HG03064 (cell line): ENCODE data around the gene SLC25A33.
"Not testable (repeated sequence)": the region's sequence is repeated elsewhere in the genome, so short reads cannot be mapped to it uniquely, and the experiment has no call there.

ENCODE experiments used
- ATAC-seq: cut with Tn5 transposase; IDR thresholded peaks from one replicate; pipeline ENCODE4 v1.9.1; 2021; ENCODE audit warnings: low read depth; ENCODE audit not compliant: unreplicated experiment

The SLC25A33 gene

GRCh38 chr1:9539165-9539828 lies at the start of gene SLC25A33:
Gene SLC25A33 (plus strand): TSS chr1:9539465. CDS start chr1:9539692, 227 bp downstream.
- peak; percentile 92 for ATAC-seq

- no peak for ATAC-seq
Measured at GRCh38 chr1:9490605-9491339, 48.5 kb upstream of the SLC25A33 start.

- ATAC-seq: no peak
Measured at GRCh38 chr1:9493326-9493725, 45.9 kb upstream of the SLC25A33 start.

GRCh38 chr1:9494936-9495758 lies 44.1 kb upstream of the SLC25A33 start:
- no peak for ATAC-seq

GRCh38 chr1:9495854-9496374 lies 43.4 kb upstream of the SLC25A33 start:
- no peak for ATAC-seq

- no peak for ATAC-seq
Measured at GRCh38 chr1:9500756-9501754, 38.2 kb upstream of the SLC25A33 start.

GRCh38 chr1:9503001-9503675 lies 36.1 kb upstream of the SLC25A33 start:
- no peak for ATAC-seq

- no peak for ATAC-seq
Measured at GRCh38 chr1:9505143-9505542, 34.1 kb upstream of the SLC25A33 start.

- no peak for ATAC-seq
Measured at GRCh38 chr1:9506901-9507300, 32.4 kb upstream of the SLC25A33 start.

- no peak for ATAC-seq
Measured at GRCh38 chr1:9510130-9510529, 29.1 kb upstream of the SLC25A33 start.

- not testable (repeated sequence) for ATAC-seq
Measured at GRCh38 chr1:9515550-9515949, 23.7 kb upstream of the SLC25A33 start.

- ATAC-seq: no peak
Measured at GRCh38 chr1:9518454-9518998, 20.7 kb upstream of the SLC25A33 start.

- ATAC-seq: no peak
Measured at GRCh38 chr1:9520411-9520810, 18.9 kb upstream of the SLC25A33 start.

GRCh38 chr1:9529190-9529589 lies 10.1 kb upstream of the SLC25A33 start:
- no peak for ATAC-seq

GRCh38 chr1:9530320-9530719 lies 8.9 kb upstream of the SLC25A33 start:
- ATAC-seq: no peak

- ATAC-seq: no peak
Measured at GRCh38 chr1:9534953-9535352, 4.3 kb upstream of the SLC25A33 start.

GRCh38 chr1:9536301-9536700 lies 3.0 kb upstream of the SLC25A33 start:
- ATAC-seq: no peak

GRCh38 chr1:9537863-9538668 lies 1.2 kb upstream of the SLC25A33 start:
- no peak for ATAC-seq
